ENCODE data around the gene PAX5.
"Not testable (repeated sequence)": the region's sequence is repeated elsewhere in the genome, so short reads cannot be mapped to it uniquely, and the experiment has no call there.

The PAX5 gene

GRCh38 chr9:37033682-37034304 lies at the start of gene PAX5:
PAX5 (minus strand) TSS chr9:37034268; CDS start chr9:37034031, 237 bp downstream.
- no peak for DNase-seq

GRCh38 chr9:37083654-37084053 lies 49.6 kb upstream of the PAX5 start:
- DNase-seq: no peak

GRCh38 chr9:37082214-37082765 lies 48.2 kb upstream of the PAX5 start:
- DNase-seq: no peak

DNA sequence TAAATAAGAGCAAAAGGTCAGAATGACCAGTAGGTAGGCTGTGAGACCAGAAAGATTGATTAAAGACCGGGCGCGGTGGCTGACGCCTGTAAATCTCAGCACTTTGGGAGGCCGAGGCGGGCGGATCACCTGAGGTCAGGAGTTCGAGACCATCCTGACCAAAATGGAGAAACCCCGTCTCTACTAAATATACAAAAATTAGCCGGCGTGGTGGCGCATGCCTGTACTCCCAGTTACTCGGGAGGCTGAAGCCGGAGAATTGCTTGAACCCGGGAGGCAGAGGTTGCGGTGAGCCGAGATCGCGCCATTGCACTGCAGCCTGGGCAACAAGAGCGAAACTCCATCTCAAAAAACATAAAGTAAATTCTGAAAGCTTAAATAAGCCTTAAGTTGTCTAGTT lies 47.4 kb upstream of the PAX5 start:
- not testable (repeated sequence) for DNase-seq

- DNase-seq: not testable (repeated sequence)
Measured at GRCh38 chr9:37080165-37080628, 46.1 kb upstream of the PAX5 start.

GRCh38 chr9:37079370-37080164 lies 45.5 kb upstream of the PAX5 start:
- peak; percentile 68 for DNase-seq

DNA sequence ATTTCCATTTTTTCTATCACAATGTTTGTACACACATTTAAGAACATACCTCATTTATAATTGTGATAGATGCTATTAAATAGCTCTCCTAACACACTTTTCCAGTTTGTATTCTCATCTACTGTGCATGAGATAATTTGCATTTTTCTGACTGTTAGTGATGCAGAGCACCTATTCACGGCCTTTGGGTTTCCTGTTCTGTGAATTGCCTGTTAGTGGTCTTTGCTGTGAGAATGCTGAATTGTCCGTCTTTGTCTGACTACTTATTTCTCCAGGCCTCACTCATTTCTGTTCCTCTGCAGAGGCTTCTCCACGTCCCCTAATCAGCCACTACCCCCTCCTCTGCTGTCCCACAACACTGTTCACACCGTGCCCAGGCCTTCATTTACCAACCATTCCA lies 40.7 kb upstream of the PAX5 start:
- not testable (repeated sequence) for DNase-seq

DNA sequence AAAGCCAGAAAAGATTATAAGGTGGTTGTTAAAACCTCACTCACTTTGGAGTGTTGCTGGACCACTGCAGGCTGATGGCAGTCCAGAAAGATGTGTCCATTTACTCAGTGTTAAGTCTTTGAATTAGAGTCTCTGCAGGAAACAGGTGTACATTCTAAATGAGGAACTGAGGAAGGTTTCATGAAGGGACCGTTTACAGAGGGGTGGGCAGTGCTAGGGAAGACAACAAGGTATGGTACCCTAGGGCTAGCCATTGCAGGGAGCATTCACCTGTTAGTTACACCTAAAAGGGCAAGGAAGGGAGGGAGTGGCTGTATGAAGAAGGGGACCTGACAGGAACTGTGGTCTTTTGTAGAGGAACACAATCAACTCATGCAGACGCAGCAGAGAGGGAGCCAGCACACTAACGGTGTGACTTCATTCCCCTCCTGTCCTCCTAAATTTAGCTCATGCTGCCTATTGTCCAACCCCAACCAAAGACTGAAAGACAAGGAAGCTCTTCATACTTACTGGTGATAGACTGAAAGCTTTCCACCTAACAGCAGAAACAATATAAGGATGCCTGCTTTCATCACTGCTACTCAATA lies 32.2 kb upstream of the PAX5 start:
- DNase-seq: no peak

GRCh38 chr9:37062336-37062735 lies 28.3 kb upstream of the PAX5 start:
- DNase-seq: no peak

DNA sequence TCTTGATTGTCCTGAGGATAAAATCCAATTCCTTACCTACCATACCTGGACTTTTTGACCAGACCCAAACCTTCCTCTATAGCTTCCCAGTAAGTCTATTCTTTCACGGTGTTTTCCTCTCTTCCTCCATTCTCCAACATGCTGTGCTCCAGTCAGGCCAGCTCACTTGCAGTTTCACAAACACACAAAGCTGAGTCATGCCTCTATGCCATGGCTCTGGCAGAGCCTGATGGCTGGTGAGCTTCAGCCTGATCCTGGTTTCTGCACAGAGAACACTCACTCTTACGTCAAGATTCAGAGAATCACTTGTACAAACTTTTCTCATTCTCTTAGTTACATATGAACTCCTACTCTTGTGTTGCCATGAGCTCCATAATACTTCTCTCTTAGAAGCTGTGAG lies 27.7 kb upstream of the PAX5 start:
- no peak for DNase-seq

GRCh38 chr9:37060833-37061232 lies 26.8 kb upstream of the PAX5 start:
- no peak for DNase-seq

- DNase-seq: no peak
Measured at GRCh38 chr9:37056046-37056920, 22.2 kb upstream of the PAX5 start.

DNA sequence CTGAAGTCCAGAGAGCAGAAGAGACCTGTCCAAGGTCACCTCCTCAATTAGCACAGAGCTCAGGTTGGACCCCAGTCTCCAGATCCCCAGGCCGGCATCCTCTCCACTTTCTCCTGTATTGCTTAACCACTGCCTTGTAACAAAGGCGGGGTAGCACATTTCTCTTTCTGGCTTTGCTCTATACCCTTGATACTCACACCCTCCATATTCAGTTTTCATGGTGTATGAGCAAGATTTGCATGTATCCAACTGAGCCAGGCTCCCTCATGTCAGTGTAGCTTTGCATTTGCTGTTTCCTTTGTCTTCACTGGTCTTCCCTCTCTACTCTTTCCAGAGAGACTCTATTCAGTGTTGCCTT lies 20.3 kb upstream of the PAX5 start:
- not testable (repeated sequence) for DNase-seq

- no peak for DNase-seq
Measured at GRCh38 chr9:37053684-37054362, 19.8 kb upstream of the PAX5 start.

DNA sequence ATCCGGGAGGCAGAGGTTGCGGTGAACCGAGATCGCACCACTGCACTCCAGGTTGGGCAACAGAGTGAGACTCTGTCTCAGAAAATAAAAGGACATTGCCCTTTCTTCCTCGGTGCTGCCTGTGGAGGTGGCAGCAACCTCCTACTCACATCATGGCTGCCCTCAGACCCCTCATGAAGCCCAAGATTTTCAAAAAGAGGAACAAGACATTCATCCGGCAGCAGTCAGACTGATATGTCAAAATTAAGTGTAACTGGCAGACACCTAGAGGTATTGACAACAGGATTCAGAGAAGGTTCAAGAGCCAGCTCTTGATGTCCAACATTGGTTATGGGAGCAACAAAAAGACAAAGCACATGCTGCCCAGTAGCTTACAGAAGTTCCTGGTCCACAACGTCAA lies 12.6 kb upstream of the PAX5 start:
- DNase-seq: no peak

DNA sequence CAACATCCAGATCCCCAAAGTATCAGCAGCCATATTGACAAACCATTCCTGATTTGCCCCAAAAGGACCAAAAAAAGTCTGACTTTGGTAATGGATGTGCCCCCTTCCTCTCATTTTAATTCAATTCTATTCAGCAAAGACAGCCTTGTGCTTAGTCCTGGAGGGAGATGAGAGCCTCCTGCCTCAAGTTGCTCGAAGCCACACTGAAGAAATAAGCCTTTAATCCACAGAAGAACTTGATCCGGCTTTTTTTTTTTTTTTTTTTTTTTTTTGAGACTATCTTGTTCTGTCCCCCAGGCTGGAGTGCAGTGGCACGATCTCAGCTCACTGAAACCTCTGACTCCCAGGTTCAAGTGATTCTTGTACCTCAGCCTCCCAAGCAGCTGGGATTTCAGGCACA lies 8.4 kb upstream of the PAX5 start:
- no peak for DNase-seq

DNA sequence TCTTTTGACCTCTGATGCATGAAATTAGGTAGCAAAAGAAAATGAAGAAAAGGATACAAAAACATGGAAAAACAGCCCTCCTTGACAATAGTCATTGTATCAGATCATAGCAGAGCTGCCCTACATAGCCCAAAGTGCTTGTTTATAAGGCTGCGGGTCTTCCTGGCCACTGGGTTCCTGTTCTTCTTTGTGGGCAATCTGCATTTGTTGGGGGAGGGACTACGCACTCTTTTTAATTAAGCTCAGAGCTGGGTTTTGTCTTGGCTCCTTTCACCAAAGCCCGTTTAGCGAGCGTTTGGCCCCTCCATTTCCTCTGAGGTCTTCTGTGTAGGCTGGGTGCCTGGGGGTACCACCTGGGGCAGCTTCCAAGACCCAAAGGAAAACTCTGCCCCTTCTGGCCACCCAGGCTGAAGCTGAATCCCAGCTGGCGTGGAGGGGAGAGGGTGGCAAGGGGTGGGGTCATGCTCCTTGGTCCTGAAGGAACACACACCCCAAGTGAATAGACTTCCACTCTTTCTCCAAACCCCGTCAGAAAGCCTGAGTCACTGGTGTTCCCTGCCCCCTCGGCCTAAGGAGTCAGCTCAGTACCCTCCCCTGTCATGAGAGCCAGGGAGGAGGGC lies 6.5 kb upstream of the PAX5 start:
- no peak for DNase-seq

DNA sequence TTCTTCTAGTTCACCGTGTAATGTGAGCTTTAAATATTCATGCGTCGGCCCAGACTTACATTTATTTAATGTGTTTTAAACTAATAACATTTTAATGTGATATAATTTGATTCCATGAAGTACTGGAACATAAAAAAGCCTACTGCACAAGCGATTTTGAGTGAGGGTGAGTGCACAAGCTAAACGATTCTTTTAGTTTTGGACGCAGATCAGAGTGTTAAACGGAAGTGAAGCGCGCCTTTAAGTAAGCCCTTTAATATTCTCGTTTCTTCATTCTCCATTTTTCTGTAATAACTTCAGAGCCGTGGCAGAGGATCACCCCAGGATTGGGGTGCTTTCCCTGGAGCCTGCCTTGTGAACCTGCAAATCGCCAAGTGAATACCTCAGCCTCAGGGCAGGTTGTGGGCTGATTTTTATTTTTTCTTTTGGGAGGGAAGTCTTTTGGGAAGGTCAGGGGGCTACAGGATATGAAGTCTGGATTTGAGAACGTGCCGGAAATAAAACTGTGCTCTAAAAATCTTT lies 4.9 kb upstream of the PAX5 start:
- no peak for DNase-seq

DNA sequence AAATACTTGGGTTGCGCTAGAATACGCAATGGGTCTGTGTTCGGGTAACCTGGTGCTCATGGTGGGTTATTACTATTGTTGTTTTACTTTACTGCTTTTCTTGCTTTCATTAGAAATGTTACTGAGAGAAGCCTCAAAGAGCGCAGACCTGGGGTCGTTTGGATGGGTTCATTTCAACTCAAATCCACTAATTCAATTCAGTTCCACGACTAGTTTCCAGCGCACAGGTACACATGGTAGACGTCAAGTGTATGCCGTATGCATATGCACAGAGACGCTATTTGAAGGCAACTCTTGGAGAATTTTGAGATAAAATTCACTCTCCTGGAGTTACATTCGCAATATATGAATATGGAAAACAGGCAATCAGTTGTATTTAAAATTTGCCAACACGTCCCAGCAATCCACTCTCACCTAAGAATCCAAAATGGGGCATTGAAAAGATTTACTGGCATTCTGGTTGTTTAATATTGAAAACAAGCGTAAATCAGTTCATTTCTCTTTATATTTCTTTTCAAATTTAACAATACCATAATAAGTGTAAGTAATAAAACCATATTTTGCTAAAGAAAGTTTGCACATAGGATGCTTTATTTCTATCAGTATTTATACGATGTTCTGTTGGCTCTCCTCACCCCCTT lies 4.4 kb upstream of the PAX5 start:
- no peak for DNase-seq

GRCh38 chr9:37037503-37038301 lies 3.6 kb upstream of the PAX5 start:
- no peak for DNase-seq

Data from amniotic stem cell (primary cell).